Activated CD4-positive, alpha-beta T cell treated with anti-CD3 and anti-CD28 coated beads, Interleukin-10, Interleukin-2, amounts not matched to agents 100 ng/mL and 50 ng/mL, durations not matched to agents 16 hours and 8 hours (primary cell): ENCODE data around the gene SLC2A8.

Source experiments
- DNase-seq: peaks from one replicate; pipeline ENCODE4 v3.0.0-alpha.2; 2020

Gene SLC2A8

DNA sequence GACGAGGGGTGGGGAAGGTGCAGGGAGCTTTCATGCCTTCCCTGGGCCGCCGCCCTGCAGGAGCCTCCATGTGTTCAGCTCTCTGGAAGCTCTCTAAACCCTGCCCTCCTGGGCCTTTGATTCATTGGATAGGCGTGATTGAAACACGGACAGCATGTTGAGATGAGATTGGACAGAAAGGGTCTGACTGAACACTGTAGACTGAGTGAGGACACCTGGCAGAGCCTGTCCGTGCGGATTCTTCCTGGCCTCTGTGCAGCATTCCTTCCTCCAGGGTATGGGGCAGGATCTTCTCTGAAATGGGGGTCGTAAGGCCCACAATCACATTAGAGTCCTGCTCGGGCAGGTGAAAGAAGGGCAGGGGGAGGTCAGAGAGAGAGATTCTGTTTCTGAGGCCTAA is 41.4 kb downstream of the SLC2A8 start:
- DNase-seq, result no peak

DNA sequence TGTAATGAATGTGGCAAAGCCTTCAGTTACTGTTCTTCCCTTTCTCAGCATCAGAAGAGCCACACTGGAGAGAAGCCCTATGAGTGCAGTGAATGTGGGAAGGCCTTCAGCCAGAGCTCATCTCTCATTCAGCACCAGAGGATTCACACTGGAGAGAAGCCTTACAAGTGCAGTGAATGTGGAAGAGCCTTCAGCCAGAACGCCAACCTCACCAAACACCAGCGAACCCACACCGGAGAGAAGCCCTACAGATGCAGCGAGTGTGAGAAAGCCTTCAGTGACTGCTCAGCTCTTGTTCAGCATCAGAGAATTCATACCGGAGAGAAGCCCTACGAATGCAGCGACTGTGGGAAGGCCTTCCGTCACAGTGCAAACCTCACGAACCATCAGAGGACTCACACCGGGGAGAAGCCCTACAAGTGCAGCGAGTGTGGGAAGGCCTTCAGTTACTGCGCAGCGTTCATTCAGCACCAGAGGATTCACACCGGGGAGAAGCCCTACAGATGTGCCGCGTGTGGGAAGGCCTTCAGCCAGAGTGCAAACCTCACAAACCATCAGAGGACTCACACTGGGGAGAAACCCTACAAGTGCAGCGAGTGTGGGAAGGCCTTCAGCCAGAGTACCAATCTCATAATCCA is 47.4 kb downstream of the SLC2A8 start:
- peak; percentile 41 for DNase-seq

DNA sequence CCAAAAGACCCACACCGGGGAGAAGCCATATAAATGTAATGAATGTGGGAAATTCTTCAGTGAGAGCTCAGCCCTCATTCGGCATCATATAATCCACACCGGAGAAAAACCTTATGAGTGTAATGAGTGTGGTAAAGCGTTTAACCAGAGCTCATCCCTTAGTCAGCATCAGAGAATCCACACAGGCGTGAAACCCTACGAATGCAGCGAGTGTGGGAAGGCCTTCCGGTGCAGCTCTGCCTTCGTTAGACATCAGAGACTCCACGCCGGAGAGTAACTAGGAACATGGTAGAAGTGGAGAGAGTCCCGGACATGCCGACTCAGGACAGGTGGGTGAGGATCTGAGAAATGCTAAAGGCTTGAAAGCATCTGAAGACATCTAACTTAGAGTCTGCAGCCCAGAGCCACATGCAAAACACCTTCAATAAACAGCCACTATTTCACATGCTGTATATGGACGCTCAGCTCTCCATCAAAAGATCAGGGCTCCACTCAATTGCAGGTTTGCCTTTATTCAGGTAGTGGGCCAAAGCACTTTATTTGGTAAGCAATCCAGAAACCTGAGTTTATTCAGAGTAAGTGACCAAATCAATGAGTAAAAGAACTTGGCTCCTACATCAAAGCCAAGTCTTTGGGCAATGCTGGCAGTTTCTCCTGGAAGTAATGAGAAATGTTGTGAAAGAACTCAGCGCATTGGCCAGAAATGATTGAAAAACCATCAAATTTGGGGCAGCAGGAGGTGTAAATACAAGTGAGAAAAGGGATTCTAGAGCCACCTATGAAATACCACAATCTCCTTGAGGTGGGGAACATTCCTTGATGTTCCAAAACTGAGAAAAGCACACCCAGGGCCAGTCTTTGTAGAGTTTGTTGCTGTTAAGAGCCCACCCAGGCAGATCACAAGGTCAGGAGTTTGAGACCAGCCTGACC is 48.2 kb downstream of the SLC2A8 start:
- peak; percentile 44 for DNase-seq

DNA sequence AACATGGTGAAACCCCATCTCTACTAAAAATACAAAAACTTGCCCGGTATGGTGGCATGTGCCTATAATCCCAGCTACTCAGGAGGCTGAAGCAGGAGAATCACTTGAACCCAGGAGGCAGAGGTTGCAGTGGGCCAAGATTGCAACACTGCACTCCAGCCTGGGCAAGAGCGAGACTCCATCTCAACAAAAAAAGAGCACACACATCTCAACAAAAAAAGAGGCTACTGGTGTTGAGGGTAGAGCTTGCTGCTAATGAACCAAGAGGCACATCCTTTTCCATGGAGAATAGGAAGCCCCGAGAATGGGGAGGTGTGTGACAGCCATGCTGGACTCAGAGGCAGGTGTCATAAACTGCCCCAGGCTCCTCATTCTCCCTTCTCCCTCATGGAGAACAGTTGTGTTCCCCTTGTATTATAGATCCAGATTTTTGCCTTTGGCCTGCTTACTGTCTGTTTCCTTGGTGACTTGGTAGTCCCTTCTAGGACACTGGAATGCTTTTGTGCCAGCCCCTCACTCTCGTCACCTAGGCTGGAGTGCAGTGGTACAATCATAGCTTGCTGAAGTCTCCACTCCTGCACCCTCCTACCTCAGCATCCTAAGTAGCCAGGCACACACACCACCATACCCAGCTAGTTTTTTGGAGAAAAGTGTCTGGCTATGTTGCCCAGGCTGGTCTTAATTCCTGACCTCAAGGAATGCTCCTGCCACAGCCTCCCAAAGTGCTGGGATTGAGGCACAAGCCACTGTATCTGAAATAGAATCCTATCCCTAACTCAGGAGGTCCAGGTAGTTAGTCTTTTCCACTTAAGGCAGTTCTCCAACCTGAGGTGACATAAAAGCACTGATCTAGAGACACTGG is 49.1 kb downstream of the SLC2A8 start:
- DNase-seq, result peak; percentile 48

DNA sequence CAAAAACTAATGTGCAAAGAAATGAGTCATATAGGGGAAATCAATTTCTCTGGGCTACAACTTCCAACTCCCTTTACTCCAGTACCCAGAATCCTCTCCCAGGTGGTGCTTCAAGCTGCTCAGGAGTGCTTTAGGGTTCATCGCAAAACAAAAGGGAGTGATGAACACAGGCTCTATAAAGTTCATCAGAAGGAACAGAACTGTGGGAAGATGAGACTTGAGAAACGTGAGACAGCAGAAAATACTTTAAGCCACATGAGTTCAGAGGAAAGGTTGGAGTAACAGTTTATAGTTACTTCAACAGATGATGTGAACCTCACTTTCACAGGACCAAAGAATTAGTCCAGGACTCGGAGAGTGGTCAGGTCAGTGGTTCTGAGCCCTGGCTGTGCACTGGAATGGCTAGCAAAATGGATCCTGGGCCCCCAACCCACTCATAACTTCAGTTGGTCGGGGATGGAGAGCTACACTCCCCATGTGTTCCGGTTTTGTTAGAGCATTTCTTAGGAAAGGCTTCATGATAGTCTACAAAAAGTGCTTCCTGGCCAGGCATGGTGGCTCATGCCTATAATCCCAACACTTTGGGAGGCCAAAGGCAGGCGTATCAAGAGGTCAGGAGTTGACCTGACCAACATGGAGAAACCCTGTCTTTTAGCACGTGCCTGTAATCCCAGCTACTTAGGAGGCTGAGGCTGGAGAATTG is 49.9 kb downstream of the SLC2A8 start:
- no peak for DNase-seq

DNA sequence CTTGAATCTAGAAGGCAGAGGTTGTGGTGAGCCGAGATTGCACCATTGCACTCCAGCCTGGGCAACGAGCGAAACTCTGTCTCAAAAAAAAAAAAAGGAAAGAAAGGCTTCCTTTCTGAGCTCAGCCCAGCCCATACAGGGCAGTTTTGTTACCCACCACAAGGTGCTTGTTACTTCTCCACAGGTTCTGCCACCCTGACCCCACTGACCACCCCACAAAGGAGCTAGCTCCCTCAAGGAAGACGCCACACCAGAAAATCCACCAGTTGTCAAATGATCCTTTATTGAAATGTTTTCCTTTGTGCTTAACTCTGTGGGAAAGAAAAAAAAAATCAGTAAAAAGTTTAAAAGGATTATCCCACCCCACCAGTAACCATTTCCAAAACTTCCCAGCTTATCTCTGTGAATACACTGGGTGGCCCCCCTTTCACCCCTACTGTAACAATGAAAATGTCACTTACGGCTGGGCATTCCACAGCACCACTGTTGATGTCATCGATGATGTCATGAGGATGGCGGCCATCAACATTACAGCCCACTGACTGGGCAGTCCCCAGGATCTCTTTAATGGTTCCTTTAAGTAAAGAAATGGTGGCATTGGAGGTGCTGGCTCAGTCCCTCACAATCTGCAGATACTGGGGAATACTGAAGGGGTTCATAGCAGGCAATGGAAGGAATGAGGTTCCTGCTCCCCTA is 50.6 kb downstream of the SLC2A8 start:
- peak; percentile 18 for DNase-seq

DNA sequence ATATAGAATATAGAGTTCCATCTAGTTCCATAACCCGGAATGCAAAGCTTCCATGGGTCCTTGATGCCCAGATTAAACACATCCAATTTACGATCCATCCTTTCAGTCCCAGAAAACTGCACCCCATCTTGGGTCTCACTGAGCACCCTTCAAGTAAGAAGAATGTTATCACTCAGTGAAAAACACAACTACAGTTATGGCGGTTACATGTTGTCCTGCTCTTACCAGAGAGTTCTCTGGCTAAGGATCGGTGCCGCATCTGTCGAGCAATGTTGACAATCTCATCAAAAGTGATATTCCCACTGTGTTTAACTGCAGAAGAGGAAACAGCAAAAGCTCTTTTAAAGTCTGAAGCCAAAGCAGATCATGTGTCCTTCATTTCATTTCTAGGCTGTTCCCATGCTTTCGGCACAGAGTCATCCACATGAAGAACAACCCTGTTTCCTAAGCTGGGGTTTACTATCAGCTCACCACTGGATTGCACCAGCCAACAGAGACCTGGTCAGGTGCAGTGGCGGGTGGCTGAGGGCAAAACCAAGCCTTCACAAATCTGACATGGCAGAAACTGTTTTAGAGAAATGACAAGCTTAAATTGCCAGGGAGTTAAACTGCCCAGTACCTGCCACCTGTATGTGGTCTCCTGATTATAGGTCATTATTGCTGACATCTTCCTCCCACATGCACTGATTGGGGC is 51.3 kb downstream of the SLC2A8 start:
- DNase-seq, result peak; percentile 21

DNA sequence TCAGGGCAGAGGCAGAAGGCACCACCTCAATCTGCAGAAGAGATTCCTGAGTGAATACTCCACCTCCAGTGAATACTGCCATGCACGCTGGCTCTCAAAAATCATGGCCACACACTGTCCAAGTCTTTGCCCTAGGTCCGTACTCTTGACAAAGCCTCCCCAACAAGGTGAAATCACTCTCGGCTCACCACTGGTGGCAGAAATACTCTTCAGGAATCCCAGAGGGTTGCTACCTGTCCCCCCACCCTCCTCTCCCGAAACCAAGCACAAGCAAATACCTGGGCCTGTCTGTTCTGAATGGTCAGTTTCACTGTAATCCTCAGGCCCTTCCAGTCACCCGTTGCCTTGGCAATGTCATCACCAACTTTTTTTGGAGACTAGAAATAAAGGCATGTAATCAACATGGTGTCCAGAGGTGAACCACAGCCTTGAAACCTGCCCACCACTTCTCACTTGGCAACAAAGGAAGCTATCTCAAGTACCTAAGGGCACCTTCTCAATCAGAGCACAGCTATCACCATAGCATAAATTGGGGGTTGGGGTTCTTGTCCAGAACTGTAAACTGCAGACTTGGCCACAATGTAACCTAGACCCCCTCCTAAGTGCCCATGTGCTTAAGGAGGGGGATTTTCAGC is 52.5 kb downstream of the SLC2A8 start:
- DNase-seq, result peak; percentile 29

DNA sequence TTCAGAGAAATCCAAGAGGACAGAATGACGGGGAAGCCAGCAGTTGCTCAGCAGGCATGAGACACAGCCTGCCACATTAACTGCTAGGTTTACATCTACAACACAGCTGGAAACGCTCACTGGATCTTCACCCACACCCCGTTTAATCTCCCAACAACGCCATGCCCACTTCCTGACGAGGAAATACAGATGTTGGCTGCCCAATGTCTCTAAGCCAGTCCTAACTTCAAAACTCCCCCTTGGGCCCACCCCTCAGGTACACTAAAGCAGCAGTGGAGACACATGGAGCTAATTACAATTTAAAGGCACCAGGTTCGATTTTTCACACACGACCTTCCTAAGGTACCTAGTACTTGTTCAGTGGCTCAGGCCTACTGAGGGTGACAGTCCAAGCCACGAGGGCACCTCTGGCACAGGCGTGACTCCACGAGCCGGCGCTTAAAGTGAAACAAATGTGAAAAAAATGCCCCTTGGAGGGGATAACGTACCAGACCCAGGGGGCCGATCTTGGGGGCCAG is 53.3 kb downstream of the SLC2A8 start:
- peak; percentile 39 for DNase-seq

DNA sequence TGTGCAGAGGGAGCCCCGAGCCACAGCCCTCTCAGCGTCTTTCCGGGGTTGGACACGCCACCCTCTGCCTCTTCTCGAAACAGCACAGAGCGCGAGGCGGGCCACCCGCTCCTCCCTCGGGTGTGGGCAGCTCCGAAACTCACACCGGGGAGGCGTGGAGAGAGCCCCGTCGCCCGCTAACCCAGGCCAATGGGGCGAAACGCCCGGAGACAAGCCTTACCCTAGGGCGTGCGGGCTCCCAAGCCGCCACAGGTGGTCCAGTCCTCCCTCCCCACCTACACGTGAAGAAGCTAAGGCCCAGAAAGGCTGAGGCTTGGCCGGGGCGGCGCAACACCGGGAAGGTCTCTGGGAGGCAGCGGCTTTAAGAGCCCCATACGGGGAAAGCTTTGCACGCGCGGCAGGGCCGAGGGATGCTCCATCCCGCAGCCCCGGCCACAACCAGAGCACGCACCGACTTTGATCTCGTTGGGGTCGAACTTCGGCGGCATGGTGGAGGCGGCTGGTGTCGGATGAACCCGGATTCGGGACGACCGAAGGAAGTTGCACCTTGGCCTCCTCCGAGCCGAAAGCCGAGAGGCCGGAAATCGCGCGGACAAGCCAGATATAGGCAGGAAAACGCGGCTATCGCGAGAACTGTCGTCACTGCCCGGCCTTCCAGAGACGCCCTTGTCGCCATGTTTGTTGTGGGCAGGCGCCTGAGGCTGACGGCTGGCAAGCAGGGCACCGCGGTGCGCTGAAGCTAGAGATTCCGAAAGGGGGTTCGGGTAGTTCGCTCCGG is 54.0 kb downstream of the SLC2A8 start, which contains the start of the genes LRSAM1 and RPL12:
Gene LRSAM1 (plus strand): TSS at position 681 of the 778 bp plus-strand sequence. CDS start 3,018 bp downstream, outside the sequence.
Gene RPL12 (minus strand): TSS at position 577 of the 778 bp plus-strand sequence. CDS start 89 bp downstream, at position 488.
- peak; percentile 97 for DNase-seq

DNA sequence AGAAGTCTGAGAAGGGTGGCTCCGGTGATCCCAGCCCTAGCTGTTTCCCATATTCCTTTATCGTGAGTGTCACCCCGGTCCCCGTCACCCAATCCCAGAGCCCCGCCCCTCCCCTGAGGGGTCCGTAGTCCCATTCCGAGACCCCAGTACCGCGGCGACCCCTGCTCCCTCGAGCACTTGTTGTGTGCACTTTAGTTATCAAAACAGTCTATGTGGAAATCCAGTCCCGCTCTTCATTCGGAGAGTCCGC is 54.6 kb downstream of the SLC2A8 start:
- DNase-seq, result no peak

DNA sequence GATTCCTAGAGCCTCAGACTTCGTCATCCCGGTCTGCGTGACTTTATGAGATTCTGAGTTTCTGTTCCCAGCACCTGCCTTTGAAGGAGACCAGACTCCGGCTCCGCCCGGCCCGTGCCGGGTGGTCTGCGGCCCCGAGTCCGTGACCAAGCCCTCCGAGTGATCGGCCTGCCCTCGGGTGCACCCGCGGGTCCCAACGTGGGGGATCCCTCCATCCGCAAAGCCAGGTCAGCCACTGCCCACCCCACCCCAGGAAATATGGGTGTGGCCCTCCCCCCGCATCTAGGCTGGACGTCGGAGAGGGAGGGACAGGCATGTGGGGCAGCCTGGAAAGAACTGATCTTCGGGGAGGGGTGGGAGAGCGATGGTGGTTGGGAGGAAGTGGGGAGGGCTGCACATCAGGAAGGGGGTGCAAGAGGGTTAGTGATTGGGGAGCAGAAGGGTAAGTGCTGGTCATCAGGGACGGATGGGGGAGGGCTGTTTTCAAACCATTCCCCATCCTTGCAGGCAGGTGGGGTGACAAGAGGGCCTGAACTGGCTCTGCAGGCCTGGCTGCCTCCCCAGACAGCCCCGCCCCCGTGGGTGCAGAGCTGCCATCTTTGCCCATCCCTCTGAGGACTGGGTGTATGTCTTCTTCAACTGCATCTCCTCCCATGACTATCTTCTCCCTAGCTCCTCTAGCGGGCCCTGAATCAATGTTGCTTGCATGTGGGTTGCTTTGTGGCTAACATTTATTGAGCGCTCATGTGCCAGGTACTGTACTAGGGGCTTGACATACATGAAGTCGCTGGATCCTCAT is 55.1 kb downstream of the SLC2A8 start:
- peak; percentile 80 for DNase-seq

DNA sequence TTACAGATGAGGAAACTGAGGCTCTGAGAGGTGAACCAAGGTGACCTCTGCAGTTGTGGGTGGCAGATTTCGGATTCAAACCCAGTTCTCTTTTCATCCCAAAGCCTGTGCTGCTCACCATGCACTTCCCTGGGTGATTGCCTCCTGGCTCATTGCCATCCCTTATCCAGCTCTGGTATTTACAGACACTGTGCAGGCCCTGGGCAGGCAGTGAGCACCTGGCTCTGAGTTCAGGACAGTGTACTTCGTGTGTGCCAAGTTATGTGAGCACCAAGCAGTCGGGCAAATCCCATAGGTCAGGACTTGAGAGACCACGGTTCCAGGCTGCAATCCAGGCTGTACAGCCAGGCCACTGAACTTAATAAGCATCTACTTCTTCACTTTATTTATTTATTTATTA is 55.7 kb downstream of the SLC2A8 start:
- no peak for DNase-seq

DNA sequence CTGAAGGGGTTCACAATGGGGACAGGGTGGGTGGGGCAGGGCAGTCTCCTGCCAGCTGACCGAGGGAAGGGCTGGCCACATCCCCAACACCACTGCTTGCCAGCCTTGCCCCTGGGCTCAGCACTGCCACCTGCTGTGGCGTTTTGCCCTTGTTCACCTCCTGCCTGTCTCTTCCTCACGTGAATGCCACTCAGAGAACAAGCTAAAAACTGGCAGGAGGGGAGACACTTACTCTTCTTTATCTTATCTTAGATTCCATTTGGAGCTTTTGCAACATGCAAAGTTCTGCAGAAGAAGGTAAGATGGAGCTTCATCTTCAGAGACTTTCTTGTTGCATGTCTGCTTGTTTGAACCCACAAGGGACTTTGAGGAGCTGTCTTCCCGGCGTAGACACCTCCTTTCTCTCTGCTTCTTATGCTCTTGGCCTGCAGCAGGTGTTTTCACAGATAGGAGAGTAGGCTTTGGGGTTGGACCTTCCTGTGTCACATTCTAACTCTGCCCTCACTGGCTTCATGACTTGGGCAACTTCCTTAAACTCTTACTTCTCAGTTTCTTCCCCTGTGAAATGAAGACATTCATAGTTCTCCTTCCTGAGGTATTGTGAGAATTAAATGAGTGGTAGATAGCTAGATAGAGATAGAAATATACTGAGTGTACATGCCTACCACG is 58.5 kb downstream of the SLC2A8 start:
- DNase-seq, result peak; percentile 48

DNA sequence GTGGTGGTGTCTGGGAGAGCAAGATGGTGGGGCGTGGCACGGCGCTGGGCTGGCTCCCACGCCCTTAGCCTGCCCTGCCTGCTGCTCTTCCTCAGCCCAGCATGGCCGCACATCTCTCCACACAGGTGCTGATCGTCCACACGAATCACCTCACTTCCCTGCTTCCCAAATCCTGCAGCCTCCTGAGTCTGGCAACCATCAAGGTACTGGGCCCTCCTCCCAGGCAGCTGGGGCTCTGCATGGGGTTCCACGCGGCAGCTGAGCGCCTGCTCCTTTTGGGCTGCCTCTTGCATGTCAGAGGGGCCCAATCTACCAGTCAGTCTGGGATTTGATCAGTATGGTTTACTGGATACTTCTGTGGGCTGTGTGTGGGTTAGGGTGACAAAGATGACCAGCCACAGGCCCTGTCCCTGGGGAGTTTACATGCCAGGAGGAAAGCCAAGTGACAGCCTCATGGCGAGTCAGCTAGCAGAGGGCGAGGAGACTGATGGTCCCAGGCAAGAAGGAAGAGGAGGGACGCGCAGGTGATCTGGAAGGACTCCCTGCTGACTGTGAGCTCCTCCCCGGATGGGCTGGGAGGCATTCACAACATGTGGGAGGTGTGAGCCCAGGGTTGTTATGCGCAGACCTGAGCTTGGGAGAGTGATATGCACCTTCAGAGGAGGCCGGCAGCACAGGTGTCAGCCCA is 60.4 kb downstream of the SLC2A8 start:
- no peak for DNase-seq
